ENCODE results near the gene BSDC1.

BSDC1 gene

DNA sequence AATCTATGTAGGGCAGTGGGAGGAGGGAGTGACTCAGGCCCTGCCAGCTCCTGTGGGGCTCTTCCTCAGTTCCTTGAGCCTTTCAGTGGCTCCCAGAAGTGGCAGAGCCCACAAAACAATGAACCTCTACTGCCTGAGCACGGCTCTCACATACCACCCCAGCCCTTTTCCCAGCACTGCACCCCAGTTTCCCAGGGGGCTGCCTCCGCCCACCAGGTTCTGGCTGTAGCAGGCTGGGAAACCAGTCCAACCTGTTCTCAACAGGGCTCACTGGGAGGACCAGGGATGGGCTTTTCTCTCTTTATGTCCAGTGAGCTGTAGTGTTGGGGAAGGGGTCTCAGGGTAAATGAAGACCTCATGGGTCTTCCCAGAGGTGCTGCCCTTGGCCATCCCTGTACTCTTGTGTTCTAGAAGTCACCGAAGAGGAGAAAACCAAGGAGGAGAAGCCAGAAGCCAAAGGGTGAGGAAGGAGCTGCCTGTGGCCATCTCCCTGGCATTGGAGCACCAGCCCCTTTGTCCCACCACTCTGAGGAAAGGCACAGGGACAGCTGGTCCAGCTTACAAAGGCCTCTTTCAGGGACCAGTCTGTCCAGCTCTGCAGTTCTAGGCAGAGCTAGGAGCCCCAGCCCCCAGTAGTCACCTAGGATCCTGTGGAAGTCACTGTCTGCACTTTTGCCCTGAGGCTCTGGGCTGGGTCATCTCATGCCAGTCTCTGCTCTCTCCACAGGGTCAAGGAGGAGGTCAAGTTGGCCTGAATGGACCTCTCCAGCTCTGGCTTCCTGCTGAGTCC is 61.8 kb downstream of the BSDC1 start:
- H3K4me3 ChIP-seq (ENCODE audit: low read depth, low read length), result no peak overlapping the region

DNA sequence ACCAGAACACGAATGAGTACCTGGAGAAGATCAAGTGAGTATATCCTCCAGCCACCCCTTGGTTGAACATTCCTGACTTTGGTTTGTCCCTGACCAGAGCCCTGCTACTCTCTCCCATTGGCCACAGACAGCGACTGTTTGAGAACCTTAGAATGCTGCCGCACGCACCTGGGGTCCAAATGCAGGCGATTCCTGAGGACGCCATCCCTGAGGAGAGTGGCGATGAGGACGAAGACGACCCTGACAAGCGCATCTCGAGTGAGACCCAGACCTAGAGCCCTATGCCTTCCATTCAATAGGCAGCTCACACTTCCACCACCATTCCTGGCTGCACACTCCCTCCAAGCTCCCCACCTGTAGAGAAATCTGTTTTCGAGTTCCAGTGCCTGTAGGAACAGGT is 62.7 kb downstream of the BSDC1 start:
- no peak overlapping the region for H3K4me3 ChIP-seq (ENCODE audit: low read depth, low read length)
- TF ChIP-seq, protein P1, sequence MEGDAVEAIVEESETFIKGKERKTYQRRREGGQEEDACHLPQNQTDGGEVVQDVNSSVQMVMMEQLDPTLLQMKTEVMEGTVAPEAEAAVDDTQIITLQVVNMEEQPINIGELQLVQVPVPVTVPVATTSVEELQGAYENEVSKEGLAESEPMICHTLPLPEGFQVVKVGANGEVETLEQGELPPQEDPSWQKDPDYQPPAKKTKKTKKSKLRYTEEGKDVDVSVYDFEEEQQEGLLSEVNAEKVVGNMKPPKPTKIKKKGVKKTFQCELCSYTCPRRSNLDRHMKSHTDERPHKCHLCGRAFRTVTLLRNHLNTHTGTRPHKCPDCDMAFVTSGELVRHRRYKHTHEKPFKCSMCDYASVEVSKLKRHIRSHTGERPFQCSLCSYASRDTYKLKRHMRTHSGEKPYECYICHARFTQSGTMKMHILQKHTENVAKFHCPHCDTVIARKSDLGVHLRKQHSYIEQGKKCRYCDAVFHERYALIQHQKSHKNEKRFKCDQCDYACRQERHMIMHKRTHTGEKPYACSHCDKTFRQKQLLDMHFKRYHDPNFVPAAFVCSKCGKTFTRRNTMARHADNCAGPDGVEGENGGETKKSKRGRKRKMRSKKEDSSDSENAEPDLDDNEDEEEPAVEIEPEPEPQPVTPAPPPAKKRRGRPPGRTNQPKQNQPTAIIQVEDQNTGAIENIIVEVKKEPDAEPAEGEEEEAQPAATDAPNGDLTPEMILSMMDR (IDR thresholded peaks at IDR 0.05; ENCODE audit: borderline replicate concordance, insufficient read depth, low read depth, low read length), result no peak

More for the DNA sequence above, 61.8 kb downstream of the BSDC1 start:
- TF ChIP-seq, protein P1 (IDR thresholded peaks at IDR 0.05; ENCODE audit: borderline replicate concordance, insufficient read depth, low read depth, low read length), result no peak

DNA sequence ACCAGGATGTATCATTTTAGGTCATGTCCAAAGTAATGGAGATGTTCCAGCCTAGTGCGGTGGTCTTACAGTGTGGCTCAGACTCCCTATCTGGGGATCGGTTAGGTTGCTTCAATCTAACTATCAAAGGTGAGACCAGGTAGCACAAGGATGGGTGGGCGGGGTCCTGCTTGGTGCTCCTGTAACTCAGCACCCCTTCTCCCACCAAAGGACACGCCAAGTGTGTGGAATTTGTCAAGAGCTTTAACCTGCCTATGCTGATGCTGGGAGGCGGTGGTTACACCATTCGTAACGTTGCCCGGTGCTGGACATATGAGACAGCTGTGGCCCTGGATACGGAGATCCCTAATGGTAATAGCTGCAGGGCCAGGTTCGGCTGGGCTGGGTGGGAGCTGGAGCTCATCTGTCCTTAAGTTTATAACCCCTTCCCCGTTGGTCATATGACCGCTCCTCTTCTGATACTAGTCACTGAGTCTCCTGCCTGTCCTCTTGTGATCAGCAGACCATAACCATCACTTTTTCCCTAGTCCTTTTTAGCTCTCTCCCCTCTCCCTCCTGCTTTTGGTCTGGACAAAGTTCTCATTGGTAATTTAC is 63.6 kb downstream of the BSDC1 start:
- TF ChIP-seq, protein P1 (IDR thresholded peaks at IDR 0.05; ENCODE audit: borderline replicate concordance, insufficient read depth, low read depth, low read length), result no peak
- H3K4me3 ChIP-seq (ENCODE audit: low read depth, low read length), result no peak overlapping the region

DNA sequence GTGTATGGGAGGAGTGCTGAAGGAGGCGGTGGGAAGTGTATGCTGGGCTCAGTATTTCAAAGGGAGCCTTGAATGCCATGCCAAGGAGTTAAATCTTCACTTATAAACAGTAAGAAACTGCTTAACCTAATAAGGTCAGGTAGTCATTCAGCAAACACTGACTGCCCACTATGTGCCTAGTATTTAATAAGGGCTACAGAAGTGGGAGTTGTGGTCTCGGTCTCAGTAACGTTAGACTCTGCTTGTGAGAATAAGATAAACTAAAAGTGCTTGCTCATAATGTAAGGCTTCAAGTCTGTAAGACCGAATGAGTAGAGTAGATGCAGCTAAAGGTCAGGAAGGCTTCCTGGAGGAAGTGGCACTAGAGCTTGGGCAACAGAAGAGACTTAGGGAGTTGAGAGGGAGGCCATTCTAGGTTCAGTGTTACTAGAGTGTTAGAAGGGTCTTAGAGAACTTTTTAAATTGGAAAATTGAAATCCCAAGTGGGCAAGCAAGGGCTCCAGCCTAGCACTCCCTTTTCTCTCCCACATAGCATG is 64.2 kb downstream of the BSDC1 start:
- H3K4me3 ChIP-seq (ENCODE audit: low read depth, low read length), result no peak overlapping the region
- TF ChIP-seq, protein P1 (IDR thresholded peaks at IDR 0.05; ENCODE audit: borderline replicate concordance, insufficient read depth, low read depth, low read length), result no peak

DNA sequence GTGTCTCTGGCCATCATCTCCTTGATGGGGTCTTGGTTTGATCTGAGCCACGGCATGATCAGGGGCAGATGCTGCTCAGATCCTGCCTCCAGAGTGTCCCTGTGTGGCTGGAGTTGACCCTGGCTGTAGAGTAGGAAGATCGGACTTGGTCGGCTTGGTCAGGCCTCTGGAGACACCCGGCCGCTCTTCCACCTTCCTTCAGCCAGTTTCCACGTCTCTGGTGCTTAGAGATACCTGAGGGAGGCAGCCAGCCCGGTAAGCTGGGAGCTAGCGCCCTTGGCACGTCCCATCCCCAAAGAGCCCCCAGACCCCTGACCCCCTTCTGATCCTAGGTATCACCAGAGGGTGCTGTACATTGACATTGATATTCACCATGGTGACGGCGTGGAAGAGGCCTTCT is 67.0 kb downstream of the BSDC1 start:
- H3K4me3 ChIP-seq (ENCODE audit: low read depth, low read length), result no peak overlapping the region
- TF ChIP-seq, protein P1 (IDR thresholded peaks at IDR 0.05; ENCODE audit: borderline replicate concordance, insufficient read depth, low read depth, low read length), result no peak

DNA sequence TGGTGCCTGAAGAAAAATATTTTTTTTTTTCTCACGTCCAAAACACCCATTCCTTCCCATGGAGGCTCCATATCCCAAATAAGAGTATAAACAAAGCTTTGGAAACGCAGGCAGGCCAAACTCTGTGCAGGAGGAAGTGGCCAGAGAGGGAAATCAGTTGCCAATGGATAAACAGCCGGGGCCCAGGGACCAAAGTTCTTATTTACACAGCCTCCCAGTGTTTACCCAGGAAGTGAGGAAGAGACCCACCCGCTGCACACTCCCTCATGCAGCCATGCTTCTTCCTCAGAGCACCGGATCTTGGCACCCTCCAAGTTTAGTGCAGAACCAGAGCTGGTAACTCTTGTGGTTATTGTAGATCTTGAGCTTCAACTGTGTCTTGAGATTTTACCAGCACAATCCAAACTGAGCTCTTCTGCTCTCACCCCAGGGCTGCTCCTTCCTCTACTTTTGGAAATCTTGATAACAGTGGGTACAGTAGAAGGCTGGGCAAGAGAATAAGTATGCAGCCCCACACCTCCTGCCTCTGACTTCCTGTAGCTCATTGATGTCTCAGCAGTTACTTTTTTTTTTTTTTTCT is 72.4 kb downstream of the BSDC1 start:
- H3K4me3 ChIP-seq (ENCODE audit: low read depth, low read length), result no peak overlapping the region

More for the DNA sequence above, 72.4 kb downstream of the BSDC1 start:
- TF ChIP-seq, protein P1 (IDR thresholded peaks at IDR 0.05; ENCODE audit: borderline replicate concordance, insufficient read depth, low read depth, low read length), result no peak

Measured in GM12875 (cell line).